ENCODE measurements around the gene THADA. TPM values are rescaled to one million over a fixed set of nuclear protein-coding genes. Genes with fewer than 3 reads are reported as not detected.
A peak's percentile ranks its signal among the peaks of the same experiment; 100 is the strongest.

The THADA gene
- total RNA-seq, 6 donors from 2014 or later, result 23.6 to 57.5 (median 37.3) TPM

DNA sequence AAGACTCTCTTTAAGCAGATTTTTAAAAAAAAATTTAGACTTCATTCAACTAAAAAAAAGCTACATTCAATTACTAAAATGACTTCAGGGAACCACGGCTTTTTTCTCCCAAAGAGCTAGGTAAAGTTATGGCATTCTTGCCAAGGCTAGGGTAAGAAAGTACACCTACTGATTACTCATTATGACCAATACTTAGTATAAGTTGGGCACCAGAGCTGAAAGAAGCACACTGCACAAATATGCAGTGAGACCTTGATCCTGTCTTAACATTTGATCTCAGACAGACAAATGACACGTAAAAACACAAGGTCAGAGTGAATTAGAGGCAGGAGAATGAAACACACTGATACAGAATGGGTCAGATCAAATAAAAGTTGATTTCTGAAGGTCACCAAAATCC is 88.7 kb downstream of the THADA start:
- TF ChIP-seq EP300 (IDR thresholded peaks at IDR 0.05) (no peak), POLR2A (IDR thresholded peaks at IDR 0.05) (no peak), POLR2AphosphoS5 (IDR thresholded peaks at IDR 0.05) (no peak), CTCF (IDR thresholded peaks at IDR 0.05) (no peak)
- Histone ChIP-seq H3K9me3 (no peaks in the 10 kb centered on the region), H3K4me3 (no peak overlapping the region), H3K27ac (no peak overlapping the region), H3K4me1 (no peaks in the 10 kb centered on the region), H3K27me3 (no peaks in the 10 kb centered on the region), H3K36me3 (peaks cover 0 to 14% (median 6%) of the 10 kb centered on the region in 4 donors)
- ATAC-seq (ENCODE audit: low FRiP score in 2 of 2) (no peak), DNase-seq (no peak)
- 95 to 97% methylated on average over 2 of the region's 2 CpGs for WGBS, 2 donors

DNA sequence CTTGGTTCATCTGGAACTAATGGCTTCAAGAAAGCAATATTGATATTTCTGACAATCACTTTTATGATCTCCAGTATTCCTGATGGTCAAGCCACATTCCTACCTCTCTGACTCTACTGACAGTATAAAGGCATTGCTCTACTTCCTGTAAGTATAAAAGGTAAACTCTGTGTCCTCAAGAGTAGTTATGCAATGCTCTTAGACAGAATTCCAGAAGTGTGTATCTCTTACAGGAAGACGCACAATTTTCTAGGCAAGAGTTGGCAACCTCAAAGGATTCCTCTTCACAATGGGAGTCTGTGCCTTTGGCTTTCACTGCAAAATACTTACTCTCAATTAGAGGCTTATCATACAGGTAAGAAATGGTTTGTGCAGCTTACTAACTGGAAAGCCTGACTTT is 100.1 kb downstream of the THADA start:
- H3K9me3 ChIP-seq, result no peaks in the 10 kb centered on the region
- DNase-seq (no peak), ATAC-seq (ENCODE audit: low FRiP score in 2 of 2) (no peak)
- no peak overlapping the region for H3K27ac ChIP-seq
- H3K27me3 ChIP-seq, result no peaks in the 10 kb centered on the region
- WGBS, 2 donors, result 43 to 75% methylated on average over 1 of the region's 1 CpG
- no peak for TF ChIP-seq CTCF (IDR thresholded peaks at IDR 0.05)
- no peak for TF ChIP-seq EP300 (IDR thresholded peaks at IDR 0.05)
- TF ChIP-seq POLR2AphosphoS5 (IDR thresholded peaks at IDR 0.05), result peak in 1 of 2 donors; percentile 38
- no peak for TF ChIP-seq POLR2A (IDR thresholded peaks at IDR 0.05)
- no peak overlapping the region for H3K4me3 ChIP-seq
- H3K4me1 ChIP-seq, result peaks cover 0 to 7% (median 0%) of the 10 kb centered on the region in 4 donors
- H3K36me3 ChIP-seq, result peaks cover 0 to 10% (median 2%) of the 10 kb centered on the region in 4 donors

DNA sequence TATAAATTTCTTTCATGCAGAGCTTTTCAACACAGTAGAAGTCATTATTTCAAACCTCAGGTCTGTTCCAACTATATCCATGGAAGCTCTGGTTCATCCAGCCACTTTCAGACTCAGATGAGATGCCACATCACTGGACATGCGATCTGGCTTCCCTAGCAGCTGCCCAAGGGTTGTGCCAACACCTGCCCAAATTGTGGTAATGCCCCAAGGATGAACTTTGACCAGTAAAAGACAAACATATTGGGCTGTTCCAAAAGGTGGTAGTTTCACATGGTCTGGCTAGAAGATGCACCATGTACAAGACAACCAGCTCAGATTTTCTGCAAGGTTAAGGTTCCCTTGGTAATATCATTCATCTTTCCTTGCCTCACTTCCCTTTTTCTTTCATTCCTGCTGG is 101.9 kb downstream of the THADA start:
- DNase-seq, result no peak
- 96 to 100% methylated on average over 1 of the region's 1 CpG for WGBS, 2 donors
- Histone ChIP-seq H3K36me3 (peaks cover 0 to 10% (median 2%) of the 10 kb centered on the region in 4 donors), H3K27ac (no peak overlapping the region), H3K4me1 (peaks cover 0 to 7% (median 0%) of the 10 kb centered on the region in 4 donors), H3K4me3 (no peak overlapping the region), H3K9me3 (no peaks in the 10 kb centered on the region), H3K27me3 (no peaks in the 10 kb centered on the region)
- ATAC-seq (ENCODE audit: low FRiP score in 2 of 2), result no peak
- TF ChIP-seq EP300 (IDR thresholded peaks at IDR 0.05) (no peak), POLR2AphosphoS5 (IDR thresholded peaks at IDR 0.05) (no peak), CTCF (IDR thresholded peaks at IDR 0.05) (no peak), POLR2A (IDR thresholded peaks at IDR 0.05) (no peak)

- Histone ChIP-seq H3K36me3 (peaks cover 0 to 4% (median 0%) of the 10 kb centered on the region in 4 donors), H3K27ac (no peak overlapping the region), H3K9me3 (no peaks in the 10 kb centered on the region), H3K4me1 (peaks cover 0 to 7% (median 4%) of the 10 kb centered on the region in 4 donors), H3K27me3 (no peaks in the 10 kb centered on the region), H3K4me3 (no peak overlapping the region)
- TF ChIP-seq EP300 (IDR thresholded peaks at IDR 0.05), result no peak
- no peak for TF ChIP-seq POLR2A (IDR thresholded peaks at IDR 0.05)
- no peak for TF ChIP-seq CTCF (IDR thresholded peaks at IDR 0.05)
- no peak for TF ChIP-seq POLR2AphosphoS5 (IDR thresholded peaks at IDR 0.05)
- WGBS, 2 donors, result 85 to 87% methylated on average over 2 of the region's 2 CpGs
- DNase-seq (no peak), ATAC-seq (ENCODE audit: low FRiP score in 2 of 2) (no peak)
Observed at GRCh38 chr2:43491065-43491639, 104.7 kb downstream of the THADA start.

DNA sequence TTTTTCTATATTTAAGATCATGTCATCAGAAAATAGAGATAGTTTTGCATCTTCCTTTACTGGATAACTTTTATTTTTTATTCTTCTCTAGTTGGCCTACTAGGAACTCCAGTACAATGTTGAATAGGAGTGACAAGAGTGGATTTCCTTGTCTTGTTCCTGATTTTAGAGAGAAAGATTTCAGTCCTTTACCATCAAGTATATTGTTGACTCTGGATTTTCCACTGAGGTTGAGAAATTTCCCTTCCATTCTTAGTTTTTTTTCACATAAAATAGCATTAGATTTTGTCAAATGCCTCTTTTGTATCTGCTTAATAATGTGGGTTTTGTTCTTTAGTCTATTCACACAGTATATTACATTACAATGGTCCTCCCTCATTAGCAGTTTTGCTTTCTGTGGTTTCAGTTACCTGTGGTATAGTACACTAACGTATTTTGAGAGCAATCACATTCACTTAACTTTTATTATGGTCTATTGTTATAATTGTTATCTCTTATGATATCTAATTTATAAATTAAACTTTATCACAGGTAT is 105.5 kb downstream of the THADA start:
- 84 to 87% methylated on average over 1 of the region's 1 CpG for WGBS, 2 donors
- Histone ChIP-seq H3K4me3 (no peak overlapping the region), H3K27me3 (no peaks in the 10 kb centered on the region), H3K4me1 (peaks cover 0 to 7% (median 3%) of the 10 kb centered on the region in 4 donors), H3K9me3 (no peaks in the 10 kb centered on the region), H3K36me3 (peaks cover 0 to 4% (median 0%) of the 10 kb centered on the region in 4 donors), H3K27ac (no peak overlapping the region)
- TF ChIP-seq POLR2A (IDR thresholded peaks at IDR 0.05) (no peak), CTCF (IDR thresholded peaks at IDR 0.05) (no peak), POLR2AphosphoS5 (IDR thresholded peaks at IDR 0.05) (no peak)
- no peak for ATAC-seq (ENCODE audit: low FRiP score in 2 of 2)
- DNase-seq, result no peak

All from upper lobe of left lung (tissue), 6 donors.